H1 (cell line): ENCODE results near the gene MCCC1. TPM values are rescaled to one million over a fixed set of nuclear protein-coding genes. Genes with fewer than 3 reads are reported as not detected.

Experiments used
- CTCF ChIA-PET: fragments of 300-600 bp; sonication (Branson Sonifier 250); formaldehyde crosslinking; loops from one replicate; lab custom pipeline; 2021; ENCODE audit not compliant: partially characterized antibody; lab: Charles Lee
- POLR2A ChIA-PET: fragments of 300-600 bp; sonication (Branson Sonifier 250); formaldehyde crosslinking; loops from one replicate; lab custom pipeline; 2021; ENCODE audit warnings: inconsistent platforms; ENCODE audit not compliant: partially characterized antibody; lab: Charles Lee
- DNase-seq, 2 experiments: peaks; one replicate each; pipeline versions ENCODE4 v3.0.0 to v3.0.0-alpha.2; 2010 to 2022; ENCODE audit warnings: low spot score in 2 of 2, low read depth in 1 of 2, mixed read lengths in 1 of 2
- FAIRE-seq: peaks from 2 replicates; lab custom pipeline; 2011; peaks lifted over from hg19 to GRCh38; lab: Jason Lieb, UNC
- H2AFZ ChIP-seq: 2 replicates; pipeline ENCODE4 v1.8.1; 2012; ENCODE audit warnings: low read length, inconsistent platforms
- H2AK5ac ChIP-seq: 2 replicates; pipeline ENCODE4 v1.6.1; 2013; ENCODE audit warnings: low read depth, low read length
- H2BK120ac ChIP-seq: replicated peaks from 2 replicates; pipeline ENCODE3; 2013; ENCODE audit warnings: low read depth, low read length, inconsistent platforms
- H2BK12ac ChIP-seq: 2 replicates; pipeline ENCODE4 v1.6.1; 2013; ENCODE audit warnings: low read depth, low read length
- H2BK15ac ChIP-seq: 2 replicates; pipeline ENCODE4 v1.6.1; 2013; ENCODE audit warnings: low read length
- H2BK20ac ChIP-seq: 2 replicates; pipeline ENCODE4 v1.6.1; 2013; ENCODE audit warnings: low read length
- H2BK5ac ChIP-seq: 2 replicates; pipeline ENCODE4 v1.6.1; 2013; ENCODE audit warnings: low read depth, low read length
- H3K14ac ChIP-seq: 2 replicates; pipeline ENCODE4 v1.6.1; 2013; ENCODE audit warnings: inconsistent platforms; ENCODE audit not compliant: insufficient read length
- H3K18ac ChIP-seq: 2 replicates; pipeline ENCODE4 v1.6.1; 2013; ENCODE audit warnings: low read length; ENCODE audit errors: extremely low read depth
- H3K23ac ChIP-seq: 2 replicates; pipeline ENCODE4 v1.6.1; 2013; ENCODE audit warnings: inconsistent platforms; ENCODE audit not compliant: insufficient read length
- H3K23me2 ChIP-seq: 2 replicates; pipeline ENCODE4 v1.6.1; 2013; ENCODE audit warnings: low read depth, low read length
- H3K27ac ChIP-seq: 2 replicates; pipeline ENCODE4 v1.6.1; 2011; ENCODE audit warnings: low read depth, low read length, inconsistent platforms
- H3K27me3 ChIP-seq, 4 experiments: replicated peaks in 1 of 4; 1 replicate in 1 of 4; 2 replicates in 3 of 4; pipeline versions ENCODE4 v1.6.1 to v1.8.1; 2011 to 2013; ENCODE audit warnings: low read length in 3 of 4, mild to moderate bottlenecking in 3 of 4, inconsistent platforms in 2 of 4, mixed read lengths in 2 of 4, moderate library complexity in 1 of 4; ENCODE audit not compliant: control insufficient read depth in 3 of 4, insufficient read depth in 3 of 4; ENCODE audit errors: extremely low read depth in 1 of 4
- H3K36me3 ChIP-seq, 4 experiments: 2 replicates each; pipeline versions ENCODE4 v1.6.1 to v1.8.1; 2011 to 2013; ENCODE audit warnings: mild to moderate bottlenecking in 4 of 4, low read length in 3 of 4, moderate library complexity in 2 of 4, control low read depth in 1 of 4, inconsistent platforms in 1 of 4; ENCODE audit not compliant: insufficient read depth in 4 of 4, control insufficient read depth in 2 of 4
- H3K4ac ChIP-seq: replicated peaks from 2 replicates; pipeline ENCODE3; 2013; ENCODE audit warnings: low read length, low read depth, mixed read lengths, inconsistent platforms; ENCODE audit not compliant: insufficient read length
- H3K4me1 ChIP-seq, 4 experiments: replicated peaks in 1 of 4; 1 replicate in 1 of 4; 2 replicates in 3 of 4; pipeline versions ENCODE4 v1.6.1 to v1.8.1; 2011 to 2013; ENCODE audit warnings: low read length in 3 of 4, inconsistent platforms in 2 of 4, mixed read lengths in 1 of 4; ENCODE audit not compliant: insufficient read depth in 4 of 4, control insufficient read depth in 3 of 4
- H3K4me2 ChIP-seq, 2 experiments: 2 replicates each; pipeline versions ENCODE4 v1.6.1 to v1.8.1; 2011 to 2013; ENCODE audit warnings: low read depth in 2 of 2, low read length in 2 of 2, control low read depth in 1 of 2, inconsistent platforms in 1 of 2, mild to moderate bottlenecking in 1 of 2; ENCODE audit not compliant: insufficient read depth in 1 of 2
- H3K4me3 ChIP-seq, 4 experiments: fragments of 200-600, 300-600 bp in 1 of 4; sonication (generic), shearing (Covaris generic), sonication (Bioruptor Twin) in 1 of 4; 2 replicates each; pipeline versions ENCODE4 v1.5.1 to v1.8.1; 2011 to 2016; ENCODE audit warnings: low read length in 4 of 4, low read depth in 3 of 4, control low read depth in 2 of 4, inconsistent platforms in 2 of 4, mild to moderate bottlenecking in 2 of 4, mixed read lengths in 1 of 4, moderate library complexity in 1 of 4; ENCODE audit not compliant: insufficient read depth in 2 of 4; ENCODE audit errors: extremely low read depth in 1 of 4
- H3K56ac ChIP-seq: replicated peaks from 2 replicates; pipeline ENCODE3; 2013; ENCODE audit warnings: low read depth, mild to moderate bottlenecking, mixed read lengths, low read length, inconsistent platforms; ENCODE audit not compliant: insufficient read length
- H3K79me1 ChIP-seq: 2 replicates; pipeline ENCODE4 v1.6.1; 2013; ENCODE audit warnings: low read depth, low read length, control low read depth
- H3K79me2 ChIP-seq, 2 experiments: 2 replicates each; pipeline versions ENCODE4 v1.6.1 to v1.8.1; 2012 to 2013; ENCODE audit warnings: low read length in 2 of 2, mild to moderate bottlenecking in 2 of 2, inconsistent platforms in 1 of 2; ENCODE audit not compliant: insufficient read depth in 2 of 2, control insufficient read depth in 1 of 2
- H3K9ac ChIP-seq, 4 experiments: replicated peaks in 1 of 4; 1 replicate in 1 of 4; 2 replicates in 3 of 4; pipeline versions ENCODE4 v1.6.1 to v1.8.1; 2011 to 2013; ENCODE audit warnings: low read depth in 3 of 4, low read length in 3 of 4, control low read depth in 2 of 4, mild to moderate bottlenecking in 2 of 4, moderate library complexity in 2 of 4, inconsistent platforms in 1 of 4; ENCODE audit errors: extremely low read depth in 1 of 4
- H3K9me3 ChIP-seq, 2 experiments: 2 replicates each; pipeline versions ENCODE4 v1.6.1 to v1.8.1; 2012 to 2013; ENCODE audit warnings: mild to moderate bottlenecking in 2 of 2, moderate library complexity in 2 of 2, control low read depth in 1 of 2, inconsistent platforms in 1 of 2, low read depth in 1 of 2, low read length in 1 of 2, mixed read lengths in 1 of 2; ENCODE audit not compliant: insufficient read depth in 2 of 2
- H4K20me1 ChIP-seq, 2 experiments: replicated peaks in 1 of 2; 2 replicates each; pipeline versions ENCODE3 to v1.8.1; 2011 to 2013; ENCODE audit warnings: inconsistent platforms in 2 of 2, low read length in 2 of 2, mild to moderate bottlenecking in 1 of 2; ENCODE audit not compliant: insufficient read depth in 2 of 2, control insufficient read depth in 1 of 2
- H4K5ac ChIP-seq: 2 replicates; pipeline ENCODE4 v1.6.1; 2013; ENCODE audit warnings: low read length, low read depth, mixed read lengths, inconsistent platforms; ENCODE audit not compliant: insufficient read length
- H4K8ac ChIP-seq: 2 replicates; pipeline ENCODE4 v1.8.0; 2013; ENCODE audit warnings: mild to moderate bottlenecking, moderate library complexity, low read length, inconsistent platforms; ENCODE audit not compliant: insufficient read depth; ENCODE audit errors: extremely low read depth
- H4K91ac ChIP-seq: replicated peaks from 2 replicates; pipeline ENCODE3; 2013; ENCODE audit warnings: low read length, mixed read lengths, inconsistent platforms; ENCODE audit not compliant: insufficient read length
- CTBP2 ChIP-seq: IDR thresholded peaks from 2 replicates; pipeline ENCODE4 v1.7.0; 2011; ENCODE audit warnings: borderline replicate concordance, mild to moderate bottlenecking, moderate library complexity, mixed read lengths, low read length; ENCODE audit not compliant: insufficient read depth, insufficient read length
- POU5F1 ChIP-seq: IDR thresholded peaks from 2 replicates; pipeline ENCODE4 v1.6.1; 2011; ENCODE audit warnings: low read depth, mild to moderate bottlenecking, low read length, moderate library complexity
- RAD21 ChIP-seq, 2 experiments: IDR thresholded peaks in 1 of 2; conservative IDR thresholded peaks in 1 of 2; 2 replicates each; pipeline ENCODE4 v1.6.1; 2011; ENCODE audit warnings: low read depth in 2 of 2, low read length in 2 of 2, improper control_type of control experiment in 1 of 2, inconsistent platforms in 1 of 2, mild to moderate bottlenecking in 1 of 2, moderate library complexity in 1 of 2
- SAP30 ChIP-seq: fragments of 300-600 bp; sonication (generic); IDR thresholded peaks from 2 replicates; pipeline ENCODE4 v1.7.1; 2012; ENCODE audit warnings: low read length, moderate library complexity, mild to moderate bottlenecking, inconsistent platforms; ENCODE audit not compliant: insufficient read depth, insufficient replicate concordance
- SIRT6 ChIP-seq: IDR thresholded peaks from one replicate; pipeline ENCODE4 v1.7.1; 2012; ENCODE audit warnings: low read length, inconsistent platforms
- WGBS, 2 experiments: shearing (Covaris generic) in 1 of 2; methylation state at CpG; one replicate each; pipeline versions ENCODE4 v1.1.6 to v1.1.7; 2013 to 2015; ENCODE audit warnings: low lambda C conversion rate in 2 of 2, mixed read lengths in 2 of 2, inconsistent platforms in 1 of 2, low coverage in 1 of 2, missing lambda C conversion rate in 1 of 2; ENCODE audit not compliant: insufficient replicate concordance in 2 of 2, insufficient coverage in 1 of 2, insufficient read length in 1 of 2; ENCODE audit errors: extremely low coverage in 1 of 2, missing lambda C conversion rate in 1 of 2; 5-methylcytosine and 5-hydroxymethylcytosine counted together
- polyA plus RNA-seq, 7 experiments: library from polyadenylated mRNA; depleted of rRNA in 3 of 7; stranded (reverse) in 5 of 7; unstranded in 2 of 7; fragments of >200 nt in 5 of 7; fragments of 200-250 nt in 2 of 7; gene quantifications; 1 replicate in 5 of 7; 2 replicates in 1 of 7; 4 replicates in 1 of 7; pipeline versions ENCODE4 v1.2.1 to v1.2.3, GENCODE V29; 2011 to 2013; ENCODE audit warnings: missing spikeins in 2 of 7, mixed read lengths in 2 of 7
- total RNA-seq: library from RNA; stranded (reverse); fragmentation: NEBNext Ultra II Directional; extraction: Animal tissue kit (Norgen Biotek cat#: 25700); gene quantifications from 2 replicates; pipeline ENCODE4 v1.2.1, GENCODE V29; 2021

Gene MCCC1
- total and polyA plus RNA-seq, 2 of the 8 experiments (the other 6 are each of a cell fraction or from before 2014, with no cell fraction given): 10.8 to 21.5 TPM

GRCh38 chr3:183081459-183082183 is 17.7 kb downstream of the MCCC1 start:
- no peak overlapping the region for H3K4me3 ChIP-seq
- H3K27me3 ChIP-seq: no peaks in the 10 kb centered on the region
- H3K79me1 ChIP-seq: no peaks in the 10 kb centered on the region
- no peaks in the 10 kb centered on the region for H3K79me2 ChIP-seq
- H3K9me3 ChIP-seq: peaks cover 7 to 25% of the 10 kb centered on the region in 2 experiments; a peak in 3 of 4 replicates
- H4K5ac ChIP-seq: no peak overlapping the region
- H4K8ac ChIP-seq: no peak overlapping the region
- H4K91ac ChIP-seq: no peak overlapping the region
- H3K36me3 ChIP-seq: peaks cover 2 to 79% (median 33%) of the 10 kb centered on the region in 4 experiments; a peak in 7 of 8 replicates
- H2BK15ac ChIP-seq: no peak overlapping the region
- no peak overlapping the region for H3K4me2 ChIP-seq
- H2BK120ac ChIP-seq: no peak overlapping the region
- no peaks in the 10 kb centered on the region for H3K4me1 ChIP-seq
- WGBS, 2 experiments: 89% methylated on average over 6 of the region's 6 CpGs; no CpG with 5 or more reads in 1 of the 2 experiments
- H3K56ac ChIP-seq: no peak overlapping the region
- DNase-seq (no peak), FAIRE-seq (no peak)
- POLR2A ChIA-PET: interaction anchor here (0.9 kb wide), 2 partner anchors 9 to 18 kb away, joined by 3 read pairs; partner anchors contain the start of gene MCCC1
- no peak overlapping the region for H2BK5ac ChIP-seq
- no peak overlapping the region for H3K23ac ChIP-seq
- no peak overlapping the region for H3K4ac ChIP-seq
- no peak overlapping the region for H3K9ac ChIP-seq
- H3K27ac ChIP-seq: no peak overlapping the region
- H2BK12ac ChIP-seq: no peak overlapping the region
- no peak overlapping the region for H2BK20ac ChIP-seq
- no peak overlapping the region for H3K14ac ChIP-seq
- no peak overlapping the region for H3K18ac ChIP-seq
- H2AK5ac ChIP-seq: no peak overlapping the region
- H4K20me1 ChIP-seq: no peaks in the 10 kb centered on the region
- no peaks in the 10 kb centered on the region for H3K23me2 ChIP-seq
- CTCF ChIA-PET: interaction anchor here (5.9 kb wide), 1 partner anchor 16 kb away, joined by 60 read pairs; the partner anchor contains the start of gene MCCC1
- H2AFZ ChIP-seq: no peak overlapping the region
- TF ChIP-seq POU5F1 (no peak), CTBP2 (no peak), RAD21 (IDR thresholded peaks at IDR 0.05 in 1 of 2, conservative IDR thresholded peaks at IDR 0.05 in 1 of 2; ENCODE audit: low read depth in 2 of 2, low read length in 2 of 2) (no peak), SIRT6 (no peak), SAP30 (no peak)
